Common myeloid progenitor, CD34-positive (primary cell): ENCODE data around the gene KRT86.
A peak's percentile ranks its signal among the peaks of the same experiment; 100 is the strongest.

Source experiments
- CTCF ChIA-PET: fragments of 350-600 bp; sonication (Branson Sonifier 250); formaldehyde crosslinking; loops from one replicate; lab custom pipeline; 2021; ENCODE audit warnings: antibody characterized with exemption; lab: Charles Lee
- POLR2A ChIA-PET: fragments of 350-600 bp; sonication (Branson Sonifier 250); formaldehyde crosslinking; loops from one replicate; lab custom pipeline; 2021; ENCODE audit warnings: antibody characterized with exemption; lab: Charles Lee
- DNase-seq, 3 donors: peaks; one replicate each; pipeline versions ENCODE4 v3.0.0 to v3.0.0-alpha.2; 2013
- H3K27ac ChIP-seq, 2 experiments: 1 replicate in 1 of 2; 2 replicates in 1 of 2; pipeline ENCODE4 v1.7.0; 2013; ENCODE audit warnings: inconsistent platforms in 2 of 2, low read length in 2 of 2, mild to moderate bottlenecking in 2 of 2, low read depth in 1 of 2, moderate library complexity in 1 of 2; ENCODE audit not compliant: severe bottlenecking in 2 of 2, insufficient read depth in 1 of 2, poor library complexity in 1 of 2
- H3K27me3 ChIP-seq, 5 experiments: replicated peaks in 2 of 5; 1 replicate in 3 of 5; 2 replicates in 2 of 5; pipeline versions ENCODE4 v1.6.1 to v1.7.0; 2013; ENCODE audit warnings: low read length in 4 of 5, mild to moderate bottlenecking in 2 of 5, moderate library complexity in 2 of 5, inconsistent platforms in 1 of 5; ENCODE audit not compliant: insufficient read depth in 5 of 5, control insufficient read depth in 4 of 5
- H3K36me3 ChIP-seq, 4 experiments: 1 replicate in 2 of 4; 2 replicates in 2 of 4; pipeline versions ENCODE4 v1.6.1 to v1.7.0; 2013; ENCODE audit warnings: low read length in 3 of 4, control low read depth in 1 of 4, mild to moderate bottlenecking in 1 of 4; ENCODE audit not compliant: control insufficient read depth in 4 of 4, insufficient read depth in 4 of 4
- H3K4me1 ChIP-seq, 4 experiments: 1 replicate in 3 of 4; 2 replicates in 1 of 4; pipeline versions ENCODE4 v1.6.1 to v1.7.1; 2013; ENCODE audit warnings: low read length in 3 of 4, mild to moderate bottlenecking in 3 of 4, control low read depth in 1 of 4, inconsistent platforms in 1 of 4, moderate library complexity in 1 of 4; ENCODE audit not compliant: control insufficient read depth in 4 of 4, insufficient read depth in 4 of 4; ENCODE audit errors: control extremely low read depth in 1 of 4
- H3K4me3 ChIP-seq, 7 experiments: 1 replicate in 4 of 7; 2 replicates in 3 of 7; pipeline versions ENCODE4 v1.5.1 to v1.7.0; 2013; ENCODE audit warnings: mild to moderate bottlenecking in 7 of 7, low read length in 6 of 7, moderate library complexity in 6 of 7, inconsistent platforms in 2 of 7, low read depth in 2 of 7, control low read depth in 1 of 7; ENCODE audit not compliant: insufficient read depth in 4 of 7, control insufficient read depth in 1 of 7; ENCODE audit errors: extremely low read depth in 1 of 7
- H3K9me3 ChIP-seq, 5 experiments: 1 replicate in 4 of 5; 2 replicates in 1 of 5; pipeline versions ENCODE4 v1.6.1 to v1.7.1; 2013; ENCODE audit warnings: low read length in 4 of 5, mild to moderate bottlenecking in 2 of 5, inconsistent platforms in 1 of 5, low read depth in 1 of 5, moderate library complexity in 1 of 5; ENCODE audit not compliant: control insufficient read depth in 4 of 5, insufficient read depth in 2 of 5; ENCODE audit errors: control extremely low read depth in 1 of 5
- WGBS: methylation state at CpG from one replicate; pipeline ENCODE4 v1.1.5; 2013; ENCODE audit not compliant: insufficient coverage; 5-methylcytosine and 5-hydroxymethylcytosine counted together

KRT86 gene

DNA sequence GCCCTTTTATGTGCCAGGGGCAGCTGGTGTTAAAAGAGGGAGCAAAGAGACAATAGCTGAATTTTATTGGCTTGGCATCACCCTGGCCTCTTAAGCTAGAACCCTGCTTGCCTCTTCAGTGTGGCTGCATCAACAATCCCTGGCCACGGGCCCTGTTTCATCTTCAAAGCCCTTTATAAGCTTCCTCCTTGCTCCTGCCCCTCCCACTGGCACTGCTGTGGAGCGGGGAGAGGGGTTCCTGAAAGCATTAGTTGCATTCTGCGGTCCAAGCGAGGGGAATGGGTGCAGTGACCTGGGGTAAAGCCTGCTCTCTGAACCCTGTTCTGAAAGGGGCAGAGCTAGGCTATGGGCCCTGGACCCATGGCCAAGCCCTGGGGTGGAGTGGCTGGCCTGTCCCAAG is 47.0 kb downstream of the KRT86 start:
- Histone ChIP-seq H3K36me3 (no peaks in the 10 kb centered on the region), H3K27me3 (peaks cover 2 to 39% (median 15%) of the 10 kb centered on the region in 5 experiments), H3K4me3 (no peak overlapping the region), H3K9me3 (no peaks in the 10 kb centered on the region), H3K4me1 (no peaks in the 10 kb centered on the region), H3K27ac (no peak overlapping the region)
- 82% methylated on average over 4 of the region's 4 CpGs for WGBS
- CTCF ChIA-PET: interaction anchor here (0.7 to 12.8 kb wide), 4 partner anchors 12 to 549 kb away, joined by 3 to 151 read pairs (median 4); no protein-coding TSS in a partner anchor
- POLR2A ChIA-PET: no interaction called here
- DNase-seq: no peak

DNA sequence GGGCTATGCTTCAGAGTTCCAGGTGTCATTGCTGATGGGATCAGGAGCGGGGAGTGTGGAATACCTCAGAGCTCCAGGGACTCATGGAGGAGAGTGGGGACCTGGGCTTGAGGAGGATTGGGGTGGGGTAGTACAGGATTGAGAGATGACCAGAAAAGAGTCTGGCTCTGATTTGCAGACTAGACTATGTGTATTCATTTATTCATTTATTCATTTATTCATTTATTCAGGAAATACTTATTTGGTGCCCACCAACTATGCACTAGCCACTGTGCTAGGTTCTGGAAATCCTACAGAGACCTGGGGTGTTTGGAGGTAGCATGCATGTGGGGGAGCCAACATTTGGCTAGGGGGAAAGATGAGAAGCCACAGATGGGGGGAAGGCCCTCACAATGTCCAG is 47.6 kb downstream of the KRT86 start:
- no peaks in the 10 kb centered on the region for H3K9me3 ChIP-seq
- POLR2A ChIA-PET: interaction anchor here (0.7 kb wide), 1 partner anchor 100 kb away, joined by 3 read pairs; no protein-coding TSS in a partner anchor
- no peaks in the 10 kb centered on the region for H3K4me1 ChIP-seq
- DNase-seq: no peak
- H3K27ac ChIP-seq: no peak overlapping the region
- H3K4me3 ChIP-seq: no peak overlapping the region
- no peaks in the 10 kb centered on the region for H3K36me3 ChIP-seq
- peaks cover 2 to 39% (median 15%) of the 10 kb centered on the region in 5 experiments for H3K27me3 ChIP-seq
- CTCF ChIA-PET: interaction anchor here (0.7 to 12.8 kb wide), 5 partner anchors 10 to 549 kb away, joined by 3 to 151 read pairs (median 3); no protein-coding TSS in a partner anchor
- WGBS: 100% methylated on average over 1 of the region's 1 CpG

DNA sequence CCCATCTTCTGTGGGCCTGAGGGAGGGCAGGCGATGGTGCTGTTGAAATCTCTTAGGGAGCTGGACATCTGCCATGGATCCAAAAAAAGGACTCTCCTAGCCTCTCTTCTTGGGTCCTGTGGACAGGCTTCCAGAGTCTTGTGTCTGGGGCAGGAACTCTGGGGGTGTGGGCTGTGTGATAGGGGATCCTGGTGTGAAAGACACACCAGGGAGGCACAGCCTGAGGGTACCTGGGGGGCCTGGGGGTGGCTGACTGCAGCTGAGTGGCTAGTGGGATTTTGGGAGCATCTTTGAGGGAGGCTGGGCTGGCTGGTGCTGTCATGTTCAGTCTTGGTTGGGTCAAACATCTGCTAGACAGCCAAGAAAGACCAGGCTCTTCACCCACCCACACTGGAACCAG is 48.6 kb downstream of the KRT86 start:
- H3K27ac ChIP-seq: no peak overlapping the region
- ChIA-PET CTCF (interaction anchor here (1.0 to 12.8 kb wide), 3 partner anchors 14 to 56 kb away, joined by 3 to 151 read pairs (median 4); no protein-coding TSS in a partner anchor), POLR2A (no interaction called here)
- WGBS: no CpG with 5 or more reads among the region's 1 CpG
- H3K4me3 ChIP-seq: no peak overlapping the region
- no peaks in the 10 kb centered on the region for H3K9me3 ChIP-seq
- H3K27me3 ChIP-seq: peaks cover 2 to 39% (median 12%) of the 10 kb centered on the region in 5 experiments
- H3K4me1 ChIP-seq: no peaks in the 10 kb centered on the region
- DNase-seq: no peak
- no peaks in the 10 kb centered on the region for H3K36me3 ChIP-seq

DNA sequence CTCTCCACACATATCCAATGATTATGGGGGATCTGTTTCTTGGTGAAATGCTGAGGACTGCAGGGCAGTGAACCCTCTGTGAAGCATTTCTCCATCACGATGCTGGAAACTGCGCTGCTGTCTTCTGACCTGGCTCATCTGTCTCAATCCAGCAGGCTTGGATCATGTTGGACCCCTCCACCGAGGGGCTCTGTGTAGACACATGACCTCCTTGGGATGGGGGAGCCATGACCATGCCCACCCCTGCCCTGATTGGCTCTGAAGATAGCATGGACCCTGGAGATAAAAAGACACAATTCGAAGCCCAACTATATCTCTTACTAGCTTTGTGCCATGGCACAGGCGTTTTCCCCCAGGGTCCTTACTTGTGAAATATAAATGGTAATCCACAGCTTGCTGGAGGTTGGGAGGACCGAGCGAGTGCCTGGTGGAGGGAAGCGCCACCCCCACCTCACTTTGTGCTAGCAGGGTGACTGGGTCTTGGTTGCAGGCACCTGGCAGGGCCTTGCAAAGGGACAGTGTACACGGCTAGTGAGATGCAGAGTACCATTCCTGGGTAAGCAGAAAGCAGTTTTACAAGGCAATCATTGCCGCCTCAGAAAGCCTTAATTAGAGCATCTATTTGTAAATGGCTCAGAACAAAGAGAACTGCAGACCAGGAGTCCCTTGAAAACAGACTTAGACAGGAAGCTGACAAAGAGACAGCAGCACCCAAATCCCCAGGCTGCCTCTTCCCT is 49.1 kb downstream of the KRT86 start:
- CTCF ChIA-PET: interaction anchor here (1.0 to 12.8 kb wide), 2 partner anchors 15 to 53 kb away, joined by 3 to 151 read pairs; no protein-coding TSS in a partner anchor
- H3K27me3 ChIP-seq: peaks cover 2 to 38% (median 12%) of the 10 kb centered on the region in 5 experiments

DNA sequence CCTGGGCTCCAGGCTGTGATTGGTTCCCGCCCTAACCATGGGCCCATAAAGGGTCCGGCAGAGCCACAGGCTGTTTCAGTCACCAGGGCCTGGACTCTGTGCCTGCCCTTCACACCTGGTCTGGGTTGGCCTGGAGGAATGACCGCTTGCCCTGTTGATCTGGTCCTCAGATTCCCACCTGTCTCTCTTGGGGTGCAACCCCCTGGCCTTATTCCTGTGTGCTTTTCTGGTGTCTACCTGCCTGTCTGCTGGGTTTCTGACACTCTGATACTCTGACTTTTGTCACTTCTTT is 49.7 kb downstream of the KRT86 start:
- no peak for DNase-seq
- Histone ChIP-seq H3K4me1 (no peaks in the 10 kb centered on the region), H3K4me3 (no peak overlapping the region), H3K36me3 (no peaks in the 10 kb centered on the region), H3K27ac (no peak overlapping the region), H3K27me3 (peaks cover 2 to 33% (median 11%) of the 10 kb centered on the region in 5 experiments), H3K9me3 (no peaks in the 10 kb centered on the region)
- CTCF ChIA-PET: interaction anchor here (1.0 to 12.8 kb wide), 6 partner anchors 15 to 87 kb away, joined by 3 to 151 read pairs (median 4); no protein-coding TSS in a partner anchor
- 92% methylated on average over 3 of the region's 3 CpGs for WGBS
- POLR2A ChIA-PET: no interaction called here

More for the DNA sequence above, 49.1 kb downstream of the KRT86 start:
- WGBS: 95% methylated on average over 10 of the region's 10 CpGs
- no peak overlapping the region for H3K4me3 ChIP-seq
- no peak overlapping the region for H3K27ac ChIP-seq
- POLR2A ChIA-PET: no interaction called here
- no peak for DNase-seq
- no peaks in the 10 kb centered on the region for H3K9me3 ChIP-seq
- no peaks in the 10 kb centered on the region for H3K36me3 ChIP-seq
- H3K4me1 ChIP-seq: no peaks in the 10 kb centered on the region

DNA sequence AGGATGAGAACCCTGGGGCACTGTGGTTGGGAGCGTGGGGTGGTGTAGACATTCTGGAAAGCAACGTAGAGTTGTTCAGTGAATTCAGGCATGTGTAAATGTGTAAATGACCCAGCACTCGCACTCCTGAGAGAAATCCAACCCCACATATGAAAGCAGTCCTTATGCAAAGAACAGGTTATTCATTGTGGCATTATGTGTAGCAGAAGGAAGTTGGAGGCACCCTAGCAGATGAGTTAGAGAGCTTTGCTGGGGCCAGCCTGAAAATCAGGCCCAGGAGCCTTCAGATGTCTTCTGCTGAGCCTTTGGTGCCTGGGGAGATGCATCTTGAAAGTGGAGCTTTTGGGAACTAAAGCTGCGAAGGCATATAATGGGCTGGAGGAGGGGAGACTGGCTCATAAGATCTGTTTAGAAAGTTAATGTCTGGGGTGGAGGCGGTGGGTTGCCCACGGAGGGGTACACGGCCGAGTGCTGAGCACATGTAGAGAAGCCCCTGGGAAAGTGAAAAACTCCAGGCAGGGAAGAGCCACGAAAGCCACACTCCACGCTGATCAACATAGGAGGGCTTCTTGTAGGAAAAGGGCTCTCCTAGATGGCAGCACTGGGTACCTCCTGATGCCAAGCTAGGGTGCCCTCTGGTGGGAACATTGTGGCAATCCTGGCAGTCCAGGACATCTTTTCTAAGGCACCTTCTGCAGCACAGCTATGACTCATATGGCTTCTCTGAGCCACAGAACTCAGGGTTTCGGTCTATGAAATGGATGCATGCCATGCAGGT is 52.8 kb downstream of the KRT86 start:
- POLR2A ChIA-PET: interaction anchor here (0.8 to 1.4 kb wide), 3 partner anchors 12 to 170 kb away, joined by 3 read pairs; no protein-coding TSS in a partner anchor
- no peak overlapping the region for H3K27ac ChIP-seq
- H3K27me3 ChIP-seq: peaks cover 0 to 9% (median 3%) of the 10 kb centered on the region in 5 experiments
- WGBS: 60% methylated on average over 9 of the region's 11 CpGs
- H3K36me3 ChIP-seq: no peaks in the 10 kb centered on the region
- H3K4me1 ChIP-seq: no peaks in the 10 kb centered on the region
- peak; percentile 91 to 95 (median 94) for DNase-seq
- CTCF ChIA-PET: interaction anchor here (0.7 to 12.8 kb wide), 35 partner anchors 9 to 553 kb away, joined by 3 to 151 read pairs (median 6); no protein-coding TSS in a partner anchor
- H3K4me3 ChIP-seq: no peak overlapping the region
- no peaks in the 10 kb centered on the region for H3K9me3 ChIP-seq
